Breast epithelium (tissue), 3 donors: ENCODE data around the gene RPS28.

ENCODE experiments used
- POLR2A ChIP-seq: fragments of 450-650 bp; IDR thresholded peaks from one replicate; pipeline ENCODE4 v1.6.1; 2016; ENCODE audit warnings: antibody characterized with exemption, mild to moderate bottlenecking, moderate library complexity
- POLR2AphosphoS5 ChIP-seq, 3 donors: sonication (generic); formaldehyde crosslinking; IDR thresholded peaks; one replicate each; pipeline ENCODE4 v1.6.1; 2017; ENCODE audit warnings: antibody characterized with exemption in 3 of 3
- TF ChIP-seq, protein P1 (sequence below), 3 donors: fragments of 450-650 bp; IDR thresholded peaks; one replicate each; pipeline ENCODE4 v1.5.1; 2016 to 2017; ENCODE audit warnings: antibody characterized with exemption in 3 of 3, mild to moderate bottlenecking in 3 of 3, moderate library complexity in 3 of 3

DNA sequence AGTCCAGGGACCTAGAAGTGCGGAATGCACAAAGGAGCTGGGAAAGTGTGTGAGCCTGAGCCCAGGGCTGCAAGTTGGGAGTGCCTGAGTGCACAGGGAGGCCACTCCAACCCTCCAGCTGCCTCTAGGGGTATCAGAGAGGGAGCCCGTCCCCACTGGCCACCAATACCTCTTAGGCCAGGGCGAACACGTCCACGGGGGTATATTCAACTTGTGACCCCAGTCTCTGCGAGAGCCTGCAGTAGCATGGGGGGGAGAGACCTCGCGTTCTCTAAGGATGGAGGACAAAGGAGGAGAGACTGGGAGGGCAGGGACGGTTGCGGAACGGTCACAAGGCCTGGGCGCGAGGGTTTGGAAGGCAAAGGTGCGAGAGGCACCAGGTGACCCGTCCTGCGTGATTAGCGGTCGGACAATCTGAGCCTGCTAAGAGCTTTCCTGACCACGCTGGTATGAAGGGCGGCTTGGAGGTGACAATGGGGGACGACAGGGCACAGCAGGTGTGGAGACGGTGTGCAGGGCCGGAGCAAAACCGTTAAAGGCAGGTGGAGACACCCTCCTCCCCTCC is 13.8 kb upstream of the RPS28 start:
- TF ChIP-seq, protein P1, sequence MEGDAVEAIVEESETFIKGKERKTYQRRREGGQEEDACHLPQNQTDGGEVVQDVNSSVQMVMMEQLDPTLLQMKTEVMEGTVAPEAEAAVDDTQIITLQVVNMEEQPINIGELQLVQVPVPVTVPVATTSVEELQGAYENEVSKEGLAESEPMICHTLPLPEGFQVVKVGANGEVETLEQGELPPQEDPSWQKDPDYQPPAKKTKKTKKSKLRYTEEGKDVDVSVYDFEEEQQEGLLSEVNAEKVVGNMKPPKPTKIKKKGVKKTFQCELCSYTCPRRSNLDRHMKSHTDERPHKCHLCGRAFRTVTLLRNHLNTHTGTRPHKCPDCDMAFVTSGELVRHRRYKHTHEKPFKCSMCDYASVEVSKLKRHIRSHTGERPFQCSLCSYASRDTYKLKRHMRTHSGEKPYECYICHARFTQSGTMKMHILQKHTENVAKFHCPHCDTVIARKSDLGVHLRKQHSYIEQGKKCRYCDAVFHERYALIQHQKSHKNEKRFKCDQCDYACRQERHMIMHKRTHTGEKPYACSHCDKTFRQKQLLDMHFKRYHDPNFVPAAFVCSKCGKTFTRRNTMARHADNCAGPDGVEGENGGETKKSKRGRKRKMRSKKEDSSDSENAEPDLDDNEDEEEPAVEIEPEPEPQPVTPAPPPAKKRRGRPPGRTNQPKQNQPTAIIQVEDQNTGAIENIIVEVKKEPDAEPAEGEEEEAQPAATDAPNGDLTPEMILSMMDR (IDR thresholded peaks at IDR 0.05): no peak
- no peak for TF ChIP-seq POLR2AphosphoS5 (IDR thresholded peaks at IDR 0.05)
- TF ChIP-seq POLR2A: no peak
